SU-DHL-6 (cell line): ENCODE measurements around the gene CMTM7.

Experiments
- H2AFZ ChIP-seq: fragments of 200-600 bp; sonication (generic); 2 replicates; pipeline ENCODE4 v1.6.1; 2014; ENCODE audit warnings: low read depth, mild to moderate bottlenecking, moderate library complexity, mixed read lengths, antibody characterized with exemption, low read length; ENCODE audit not compliant: severe bottlenecking
- H3F3A ChIP-seq: fragments of 200-600 bp; shearing (Covaris generic); 2 replicates; pipeline ENCODE4 v1.6.0; 2016; ENCODE audit warnings: antibody characterized with exemption, mild to moderate bottlenecking; ENCODE audit not compliant: insufficient read depth
- H3K27ac ChIP-seq: fragments of 200-600 bp; sonication (generic); 2 replicates; pipeline ENCODE4 v1.5.1; 2016; ENCODE audit warnings: low read depth, mild to moderate bottlenecking, low read length, moderate library complexity, mixed read lengths
- H3K27me3 ChIP-seq: fragments of 200-600 bp; sonication (generic), shearing (Covaris generic); 2 replicates; pipeline ENCODE4 v1.6.0; 2014; ENCODE audit warnings: mild to moderate bottlenecking, low read length
- H3K36me3 ChIP-seq: fragments of 200-600 bp; sonication (generic); 2 replicates; pipeline ENCODE4 v1.6.1; 2014; ENCODE audit warnings: mild to moderate bottlenecking, low read length, mixed read lengths
- H3K4me2 ChIP-seq: fragments of 300-600, 200-600 bp; shearing (Covaris generic), sonication (generic); 2 replicates; pipeline ENCODE4 v1.6.0; 2014; ENCODE audit warnings: low read length, low read depth, mild to moderate bottlenecking; ENCODE audit not compliant: poor library complexity, severe bottlenecking
- H3K4me3 ChIP-seq: fragments of 200-600 bp; sonication (generic); 2 replicates; pipeline ENCODE4 v1.5.1; 2014; ENCODE audit warnings: antibody characterized with exemption, low read length, mild to moderate bottlenecking, mixed read lengths; ENCODE audit not compliant: insufficient read depth, poor library complexity, severe bottlenecking
- H3K79me2 ChIP-seq: fragments of 200-600 bp; sonication (generic); 2 replicates; pipeline ENCODE4 v1.6.1; 2014; ENCODE audit warnings: mild to moderate bottlenecking, low read length, moderate library complexity; ENCODE audit not compliant: insufficient read depth
- H3K9ac ChIP-seq: fragments of 200-600 bp; sonication (generic); 2 replicates; pipeline ENCODE4 v1.7.0; 2014; ENCODE audit warnings: mild to moderate bottlenecking, low read length
- H3K9me2 ChIP-seq: fragments of 200-600 bp; sonication (generic); replicated peaks from 2 replicates; pipeline ENCODE4 v1.6.1; 2014; ENCODE audit warnings: low read length; ENCODE audit not compliant: insufficient read depth
- H3K9me3 ChIP-seq: fragments of 200-600 bp; sonication (generic); 2 replicates; pipeline ENCODE4 v1.6.1; 2014; ENCODE audit warnings: low read length, mixed read lengths; ENCODE audit not compliant: insufficient read depth
- H4K20me1 ChIP-seq: fragments of 200-600 bp; sonication (generic); 2 replicates; pipeline ENCODE4 v1.6.1; 2014; ENCODE audit warnings: low read depth, mild to moderate bottlenecking, antibody characterized with exemption, low read length, moderate library complexity, mixed read lengths
- CTCF ChIP-seq: fragments of 200-600 bp; sonication (generic); IDR thresholded peaks from one replicate; pipeline ENCODE4 v1.5.1; 2017; ENCODE audit warnings: antibody characterized with exemption, mild to moderate bottlenecking, low read length, moderate library complexity; ENCODE audit not compliant: insufficient read depth, poor library complexity, severe bottlenecking
- EZH2phosphoT487 ChIP-seq: fragments of 200-600 bp; sonication (generic), shearing (Covaris generic); conservative IDR thresholded peaks from 2 replicates; pipeline ENCODE4 v1.6.1; 2018; ENCODE audit warnings: mild to moderate bottlenecking, antibody characterized with exemption, low read length, moderate library complexity, mixed read lengths

The CMTM7 gene

GRCh38 chr3:32482693-32483092 lies 91.0 kb downstream of the CMTM7 start:
- no peak overlapping the region for H3K4me3 ChIP-seq
- TF ChIP-seq EZH2phosphoT487: no peak
- no peak for TF ChIP-seq CTCF

GRCh38 chr3:32483772-32484171 lies 92.1 kb downstream of the CMTM7 start:
- peak overlapping the region; percentile 33 for H2AFZ ChIP-seq
- no peaks in the 10 kb centered on the region for H4K20me1 ChIP-seq
- H3K4me2 ChIP-seq: peak overlapping the region; percentile 58
- H3K79me2 ChIP-seq: no peaks in the 10 kb centered on the region
- H3K9me2 ChIP-seq: no peaks in the 10 kb centered on the region
- H3K27me3 ChIP-seq: no peaks in the 10 kb centered on the region
- peaks cover 17% of the 10 kb centered on the region; the same call in 1 of the 2 replicates for H3K36me3 ChIP-seq
- H3K27ac ChIP-seq: peak overlapping the region; percentile 34; the same call in 1 of the 2 replicates
- no peak for TF ChIP-seq CTCF
- no peak for TF ChIP-seq EZH2phosphoT487
- no peak overlapping the region for H3K4me3 ChIP-seq
- peaks cover 15% of the 10 kb centered on the region; the same call in 1 of the 2 replicates for H3F3A ChIP-seq
- H3K9ac ChIP-seq: no peak overlapping the region
- no peaks in the 10 kb centered on the region for H3K9me3 ChIP-seq

More at GRCh38 chr3:32482693-32483092, 91.0 kb downstream of the CMTM7 start:
- Histone ChIP-seq H3K9me3 (no peaks in the 10 kb centered on the region), H3K79me2 (no peaks in the 10 kb centered on the region), H3K9ac (no peak overlapping the region), H3K4me2 (no peak overlapping the region), H2AFZ (no peak overlapping the region), H3K27ac (no peak overlapping the region), H4K20me1 (no peaks in the 10 kb centered on the region), H3K9me2 (no peaks in the 10 kb centered on the region), H3K27me3 (no peaks in the 10 kb centered on the region), H3K36me3 (peaks cover 16% of the 10 kb centered on the region; the same call in 1 of the 2 replicates), H3F3A (peaks cover 15% of the 10 kb centered on the region; the same call in 1 of the 2 replicates)

- H3K79me2 ChIP-seq: no peaks in the 10 kb centered on the region
- H3K27ac ChIP-seq: peak overlapping the region; percentile 34; the same call in 1 of the 2 replicates
- peak overlapping the region; percentile 25; the same call in 1 of the 2 replicates for H3K9ac ChIP-seq
- H4K20me1 ChIP-seq: no peaks in the 10 kb centered on the region
- peaks cover 15% of the 10 kb centered on the region; the same call in 1 of the 2 replicates for H3F3A ChIP-seq
- H3K9me3 ChIP-seq: no peaks in the 10 kb centered on the region
- no peaks in the 10 kb centered on the region for H3K27me3 ChIP-seq
- peak overlapping the region; percentile 11 for H3K4me3 ChIP-seq
- TF ChIP-seq EZH2phosphoT487 (no peak), CTCF (no peak)
- peak overlapping the region; percentile 58 for H3K4me2 ChIP-seq
- no peaks in the 10 kb centered on the region for H3K9me2 ChIP-seq
- H3K36me3 ChIP-seq: peaks cover 17% of the 10 kb centered on the region; the same call in 1 of the 2 replicates
- H2AFZ ChIP-seq: peak overlapping the region; percentile 33
These were observed 92.8 kb downstream of the CMTM7 start for GRCh38 chr3:32484436-32484835.
